Measurements from ENCODE around the gene SORCS2.

DNA sequence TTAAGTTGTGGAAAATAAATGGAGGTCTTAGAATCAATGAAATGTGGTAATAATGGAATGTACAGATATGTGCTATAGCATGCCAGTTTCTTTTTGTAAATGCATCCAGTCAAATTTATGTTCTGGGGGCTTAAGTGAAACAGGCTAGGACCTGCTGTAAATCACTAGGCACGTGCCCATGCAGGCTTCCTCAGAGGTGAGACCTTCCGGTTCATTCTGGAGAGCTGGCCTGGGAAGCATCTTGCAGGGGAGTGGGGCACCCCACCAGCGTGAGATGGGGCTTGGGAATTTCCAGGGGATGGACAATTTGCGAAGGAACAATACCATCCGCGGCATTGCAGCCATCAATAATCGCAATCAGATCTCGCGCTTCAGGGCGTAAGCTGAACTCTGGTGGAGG is 80.1 kb downstream of the SORCS2 start:
- TF ChIP-seq EZH2phosphoT487 (IDR thresholded peaks at IDR 0.05; ENCODE audit: insufficient read depth, low read depth) (no peak), EZH2 (IDR thresholded peaks at IDR 0.05; ENCODE audit: insufficient read depth, poor library complexity, severe bottlenecking) (no peak)

Data from GM23248 (cell line).